Activated T-cell treated with anti-CD3 and anti-CD28 coated beads for 1 hour (primary cell): ENCODE measurements around the gene HDAC4.

Source experiments
- DNase-seq: peaks from one replicate; pipeline ENCODE4 v3.0.0-alpha.2; 2020; ENCODE audit warnings: low read depth

The HDAC4 gene

DNA sequence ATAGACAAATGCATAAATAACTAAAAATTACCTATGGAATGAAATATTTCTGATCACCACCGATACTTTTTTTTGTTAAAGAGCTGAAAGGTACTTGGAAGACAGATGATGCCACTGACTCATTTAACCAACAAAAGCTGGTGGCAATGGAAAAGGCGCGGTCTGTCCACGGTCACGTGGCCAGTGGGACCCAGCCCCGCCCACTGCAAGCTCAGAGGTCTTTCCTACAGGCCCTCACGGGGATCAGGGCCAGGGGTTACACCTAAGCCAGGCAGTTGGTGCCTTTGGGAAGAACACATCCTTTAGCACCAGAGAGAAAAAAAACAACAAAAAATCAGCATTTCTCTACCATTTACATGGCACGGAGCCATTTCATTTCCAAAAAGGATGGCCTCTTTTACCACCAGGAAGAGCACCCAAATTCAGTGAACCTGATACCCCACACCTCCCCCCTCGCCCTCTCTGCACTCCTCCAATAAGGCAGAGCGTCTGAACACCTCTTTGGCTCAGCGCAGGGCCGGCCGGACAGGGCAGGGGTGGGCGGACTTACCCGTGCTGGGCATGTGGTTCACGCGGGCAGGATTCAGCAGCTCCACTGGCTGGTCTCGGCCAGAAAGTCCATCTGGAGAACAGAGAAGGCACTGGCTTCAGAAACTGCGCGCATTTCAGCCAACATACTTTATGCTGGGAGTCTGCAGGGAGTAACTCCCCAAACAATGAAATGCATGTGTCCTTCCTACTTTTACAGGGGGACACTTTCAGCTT lies 164.6 kb downstream of the HDAC4 start:
- DNase-seq = no peak

DNA sequence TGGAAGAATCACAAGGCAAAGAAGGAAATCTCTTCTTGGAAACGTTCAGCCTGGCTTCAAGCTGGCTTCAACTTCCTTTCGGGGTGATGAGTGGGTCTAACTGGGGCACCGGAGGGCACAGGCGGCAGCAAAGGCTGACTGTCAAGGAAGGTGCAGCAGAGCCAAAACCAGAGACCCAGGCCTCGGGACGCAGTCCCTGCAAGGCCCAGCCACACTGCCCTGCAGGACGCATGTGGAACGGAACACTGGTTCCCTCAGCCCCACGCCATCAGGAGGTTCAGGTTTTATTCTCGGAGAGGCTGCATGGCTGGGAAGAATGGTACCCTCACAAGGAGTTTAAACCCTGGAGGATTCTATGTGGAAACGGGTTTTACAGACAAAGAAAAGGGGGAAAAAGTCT lies 165.5 kb downstream of the HDAC4 start:
- no peak for DNase-seq

DNA sequence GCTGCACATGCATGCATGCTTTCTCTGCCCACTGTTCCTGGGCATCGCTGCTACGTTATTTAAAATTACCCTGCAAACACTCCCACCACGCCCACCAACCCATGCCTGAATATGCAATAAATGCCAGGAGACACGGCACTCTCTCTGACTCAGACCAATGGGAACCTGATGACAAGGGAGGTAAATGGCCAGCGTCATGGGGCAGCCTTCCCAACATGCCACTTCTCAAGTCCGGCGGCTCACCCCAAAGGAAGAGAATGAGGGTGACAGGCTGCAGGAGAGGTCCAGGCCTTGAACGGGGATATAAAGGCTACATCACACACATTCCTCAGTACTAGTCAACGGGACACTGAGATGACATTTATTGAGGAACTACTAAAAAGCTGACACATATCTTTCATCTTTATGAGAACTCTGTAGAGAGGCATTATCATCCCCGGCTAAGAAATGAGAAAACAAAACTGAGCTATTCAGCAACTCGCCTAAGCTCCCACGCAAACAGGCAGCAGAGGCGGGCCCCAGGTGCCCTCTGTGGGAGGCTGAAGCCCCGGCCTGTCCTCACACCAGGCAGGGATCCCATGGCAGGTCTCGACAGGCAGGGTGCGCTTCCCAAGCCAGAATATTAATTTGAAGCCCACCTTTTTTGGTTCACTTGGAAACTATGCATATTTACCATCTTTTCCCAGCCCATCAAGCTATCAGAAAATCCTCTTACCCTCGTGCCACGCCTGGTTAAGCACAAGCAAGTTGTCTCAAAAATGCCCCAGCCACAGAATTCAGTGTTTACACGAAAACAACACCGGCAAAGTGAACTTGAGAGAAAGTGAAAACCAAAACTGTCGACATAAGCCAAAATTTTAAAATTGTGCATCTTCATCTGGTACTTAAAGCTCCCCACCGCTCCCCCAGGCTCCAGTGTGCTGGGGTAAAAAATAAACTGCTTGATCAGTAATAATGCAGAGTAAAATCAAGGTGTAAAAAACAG lies 166.3 kb downstream of the HDAC4 start:
- DNase-seq = no peak

- DNase-seq = no peak
These were observed 167.2 kb downstream of the HDAC4 start for GRCh38 chr2:239233576-239233975.

DNA sequence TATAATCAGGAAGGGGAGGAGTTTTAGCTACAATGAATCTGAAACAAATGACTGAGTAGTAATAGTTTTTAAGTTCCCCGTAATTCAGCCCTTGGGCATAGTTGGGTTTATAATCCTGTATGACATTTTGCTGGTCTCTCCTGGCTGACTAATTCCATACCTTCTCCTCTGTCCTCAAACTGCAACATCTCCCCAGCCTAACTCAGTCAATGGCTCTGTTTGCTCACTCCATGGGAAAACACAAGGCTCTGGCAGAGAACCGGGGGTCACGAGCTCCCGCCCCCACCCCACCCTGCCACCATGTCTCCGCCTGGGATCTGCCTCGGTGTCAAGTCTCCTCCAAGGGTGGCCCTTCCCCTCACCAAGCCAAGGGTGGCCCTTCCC lies 168.6 kb downstream of the HDAC4 start:
- DNase-seq = no peak

GRCh38 chr2:239231231-239232194 lies 169.3 kb downstream of the HDAC4 start:
- no peak for DNase-seq

GRCh38 chr2:239230318-239231052 lies 170.3 kb downstream of the HDAC4 start:
- no peak for DNase-seq

GRCh38 chr2:239229545-239230279 lies 171.1 kb downstream of the HDAC4 start:
- DNase-seq = no peak

GRCh38 chr2:239227661-239228371 lies 173.0 kb downstream of the HDAC4 start:
- no peak for DNase-seq

DNA sequence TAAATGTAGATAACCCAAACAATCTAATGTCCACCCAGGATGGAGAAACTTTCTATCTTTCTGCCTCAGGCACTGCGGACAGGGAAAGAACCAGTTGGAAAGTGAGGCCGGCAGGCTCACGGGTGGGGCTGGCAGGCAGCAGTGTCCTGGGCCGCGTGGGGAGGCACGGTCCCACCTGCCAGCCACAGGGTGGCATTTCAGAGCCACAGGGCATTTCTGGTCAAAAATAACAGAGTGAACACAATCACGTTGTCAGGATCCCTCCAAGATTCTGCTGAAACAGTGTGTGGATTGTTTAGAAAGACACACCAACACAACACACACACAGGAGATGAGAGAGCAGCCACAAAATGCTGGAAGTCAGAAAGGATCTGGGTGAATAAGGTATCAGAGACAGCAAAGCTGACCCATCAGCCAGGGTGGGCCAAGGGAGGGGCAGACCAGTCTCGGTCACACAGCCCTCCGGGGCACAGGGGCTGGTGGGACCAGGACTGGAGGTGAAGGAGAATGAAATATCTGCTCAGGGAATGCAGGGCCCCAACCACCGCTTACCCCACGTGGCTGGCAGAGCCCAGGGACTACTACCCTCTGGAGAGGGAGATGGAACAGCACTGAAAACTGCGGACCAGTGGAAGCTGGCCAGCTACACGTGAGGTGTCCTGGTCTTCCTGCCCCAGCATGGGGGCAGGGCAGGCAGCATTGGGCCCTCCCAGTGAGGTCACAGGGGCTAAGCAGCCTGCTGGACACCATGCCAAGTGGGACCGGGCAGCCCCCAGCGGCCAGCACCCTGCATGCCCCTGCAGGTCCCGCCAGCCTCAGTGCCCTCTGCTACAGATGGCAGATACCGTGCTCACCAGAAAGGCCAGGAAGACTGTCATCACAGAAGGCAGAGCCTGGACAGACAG lies 173.9 kb downstream of the HDAC4 start:
- DNase-seq = no peak

DNA sequence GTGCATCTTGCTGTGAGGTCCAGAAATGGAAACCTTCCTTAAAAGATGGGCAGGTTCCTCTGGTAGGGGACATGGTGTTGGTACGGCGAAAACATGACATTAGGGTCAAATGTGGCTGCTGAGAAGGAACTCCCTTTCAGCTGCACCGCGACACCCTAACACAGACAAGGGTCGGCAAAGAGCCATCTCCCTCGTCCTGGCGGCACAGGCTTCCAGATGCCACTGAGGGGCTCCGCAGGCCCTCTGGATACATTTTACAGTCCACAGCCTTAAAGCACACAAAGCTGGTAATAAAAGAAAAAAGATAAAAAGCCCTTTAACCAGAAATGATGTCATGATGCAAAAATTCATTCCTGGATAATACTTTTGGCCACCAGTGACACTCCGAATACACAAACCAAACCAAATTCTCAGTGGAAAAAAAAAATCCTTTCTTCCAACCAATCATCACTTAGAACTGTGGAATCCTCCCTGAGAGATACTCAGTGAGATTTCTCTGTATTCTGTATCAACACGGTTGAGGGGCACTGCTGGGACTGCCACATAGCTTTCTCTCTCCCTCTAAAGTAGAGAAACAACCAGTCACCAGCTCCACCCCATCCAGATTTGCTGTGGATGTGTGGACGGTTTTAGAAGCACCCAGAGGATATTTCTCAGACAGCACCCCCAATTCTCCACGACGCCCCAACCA lies 174.8 kb downstream of the HDAC4 start:
- no peak for DNase-seq

DNA sequence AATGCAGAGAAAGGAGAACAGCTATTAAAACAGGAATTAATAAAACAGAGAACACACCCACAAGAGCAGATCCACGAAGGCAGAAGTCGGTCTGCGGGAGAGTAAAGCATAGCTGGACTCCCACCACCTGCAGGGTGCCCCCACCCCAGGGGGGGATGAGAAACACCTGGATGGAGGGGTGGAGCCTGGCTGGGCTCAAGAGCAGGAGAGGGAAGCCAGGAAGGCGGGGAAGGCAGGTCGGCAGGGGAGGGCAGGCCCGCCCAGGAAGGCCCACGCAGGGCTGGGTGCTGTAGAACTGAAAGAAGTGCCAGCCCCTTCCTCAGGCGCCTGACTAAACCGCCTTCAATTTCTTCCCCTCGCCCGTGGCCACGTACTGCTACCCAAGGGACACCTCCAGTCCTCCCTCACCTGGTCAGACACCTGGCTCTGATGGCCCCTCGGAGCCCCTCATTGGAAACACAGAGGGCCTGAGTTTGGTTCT lies 175.4 kb downstream of the HDAC4 start:
- no peak for DNase-seq

- DNase-seq = no peak
These were observed 175.9 kb downstream of the HDAC4 start for GRCh38 chr2:239224955-239225354.

GRCh38 chr2:239224199-239224570 lies 176.6 kb downstream of the HDAC4 start:
- no peak for DNase-seq

GRCh38 chr2:239223310-239224198 lies 177.3 kb downstream of the HDAC4 start:
- no peak for DNase-seq

DNA sequence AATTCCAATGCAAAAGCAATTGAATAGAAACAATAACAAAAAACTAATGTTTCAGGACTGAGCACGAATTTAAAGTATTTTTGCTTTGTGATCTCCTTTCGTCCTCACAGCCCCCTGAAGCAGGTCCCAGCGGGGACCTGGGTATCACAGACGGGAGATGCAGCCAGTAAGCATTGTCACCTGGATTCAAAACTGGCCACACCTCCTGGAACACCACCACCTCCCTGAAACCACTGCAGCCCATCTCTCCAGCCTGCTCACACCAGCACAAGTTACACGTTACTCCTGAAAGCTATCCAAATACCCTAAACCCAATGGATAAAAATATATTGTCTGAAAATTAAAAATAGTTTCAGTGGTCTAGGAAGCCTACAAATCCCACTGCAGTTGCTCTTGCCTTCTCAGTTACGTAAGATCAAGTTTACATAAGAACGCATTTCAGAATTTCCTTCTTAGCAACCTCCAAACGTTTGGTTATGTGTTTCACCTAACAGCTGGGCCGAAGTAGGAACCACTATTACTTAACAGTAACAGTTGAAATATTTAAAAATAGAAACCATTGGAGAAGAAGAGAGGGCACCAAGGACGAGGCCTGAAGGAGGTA lies 178.0 kb downstream of the HDAC4 start:
- DNase-seq = no peak

DNA sequence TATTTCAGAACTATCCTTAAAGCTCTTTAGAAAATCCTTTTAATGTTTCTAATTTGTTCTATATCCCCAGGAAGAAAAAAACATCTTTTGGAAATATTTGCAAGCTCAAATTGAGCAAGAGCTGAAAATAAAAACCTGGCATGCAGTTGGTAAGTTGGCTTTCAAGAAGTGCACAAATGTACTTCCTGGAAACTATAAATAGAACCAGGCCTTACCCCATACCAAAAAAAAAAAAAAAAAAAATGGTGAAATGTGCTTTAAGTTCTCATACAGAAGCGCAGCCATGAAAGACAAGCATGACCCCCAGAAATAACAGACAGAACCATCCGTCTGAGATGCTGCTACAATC lies 178.5 kb downstream of the HDAC4 start:
- no peak for DNase-seq
